Omental fat pad (tissue), 4 donors: ENCODE data around the gene SHC3. TPM values are rescaled to one million over a fixed set of nuclear protein-coding genes. Genes with fewer than 3 reads are reported as not detected.

Experiments
- ATAC-seq: fragments of 150-250 bp; one replicate; pipeline ENCODE4 v1.9.1; 2016; ENCODE audit warnings: mild to moderate bottlenecking, moderate library complexity; ENCODE audit not compliant: low FRiP score
- DNase-seq: peaks from one replicate; pipeline ENCODE4 v3.0.0-alpha.2; 2019; ENCODE audit warnings: low spot score
- CTCF ChIP-seq, 3 donors: fragments of 450-650 bp; IDR thresholded peaks; one replicate each; pipeline ENCODE4 v1.5.1; 2016 to 2017; ENCODE audit warnings: antibody characterized with exemption in 3 of 3, mild to moderate bottlenecking in 3 of 3, moderate library complexity in 2 of 3
- total RNA-seq, 4 donors: library from RNA; depleted of rRNA; stranded (reverse); fragments of >200 nt; gene quantifications; one replicate each; pipeline ENCODE4 v1.1.0, GENCODE V29; 2016

Gene SHC3
- total RNA-seq, 4 donors from 2014 or later: 1.1 to 7.4 (median 3.1) TPM

- DNase-seq: no peak
- no peak for ATAC-seq
- TF ChIP-seq CTCF (IDR thresholded peaks at IDR 0.05): no peak
Measured at GRCh38 chr9:89204801-89205200, 26.2 kb upstream of the SHC3 start.

- DNase-seq: no peak
- TF ChIP-seq CTCF (IDR thresholded peaks at IDR 0.05): no peak
- ATAC-seq: no peak
Measured at GRCh38 chr9:89195131-89195797, 16.6 kb upstream of the SHC3 start.

GRCh38 chr9:89194421-89195130, 16.0 kb upstream of the SHC3 start:
- TF ChIP-seq CTCF (IDR thresholded peaks at IDR 0.05): no peak
- ATAC-seq (no peak), DNase-seq (no peak)

- ATAC-seq (no peak), DNase-seq (no peak)
- no peak for TF ChIP-seq CTCF (IDR thresholded peaks at IDR 0.05)
Measured at GRCh38 chr9:89191004-89191403, 12.4 kb upstream of the SHC3 start.

GRCh38 chr9:89189215-89189614, 10.6 kb upstream of the SHC3 start:
- TF ChIP-seq CTCF (IDR thresholded peaks at IDR 0.05): no peak
- no peak for DNase-seq

GRCh38 chr9:89187950-89188349, 9.3 kb upstream of the SHC3 start:
- no peak for DNase-seq
- TF ChIP-seq CTCF (IDR thresholded peaks at IDR 0.05): no peak
- no peak for ATAC-seq

More at GRCh38 chr9:89189215-89189614, 10.6 kb upstream of the SHC3 start:
- ATAC-seq: no peak

GRCh38 chr9:89187541-89187940, 8.9 kb upstream of the SHC3 start:
- no peak for ATAC-seq
- DNase-seq: no peak
- TF ChIP-seq CTCF (IDR thresholded peaks at IDR 0.05): no peak
